ENCODE data around the gene GET4. TPM values are rescaled to one million over a fixed set of nuclear protein-coding genes. Genes with fewer than 3 reads are reported as not detected.
"Not testable (repeated sequence)": the region's sequence is repeated elsewhere in the genome, so short reads cannot be mapped to it uniquely, and the experiment has no call there.

The GET4 gene
- total and polyA plus RNA-seq, 5 experiments from 2014 or later, result 23.0 to 64.1 (median 34.6) TPM

- H3K4me1 Mint-ChIP-seq, result peaks cover 0 to 2% (median 0%) of the 10 kb centered on the region in 4 donors
- POLR2A ChIA-PET, result no interaction called here
- no peaks in the 10 kb centered on the region for H3K27me3 Mint-ChIP-seq
- peak overlapping the region in 2 of 10 donors; percentile 2 to 12 for H3K27ac Mint-ChIP-seq
- peaks cover 4 to 85% (median 30%) of the 10 kb centered on the region in 3 donors for H3K36me3 Mint-ChIP-seq
- no peak overlapping the region for H3K4me3 Mint-ChIP-seq
- peak in 1 of 10 donors; percentile 15 for DNase-seq
- H3K9me3 Mint-ChIP-seq, result no peaks in the 10 kb centered on the region
- ATAC-seq, result no peak
Measured at GRCh38 chr7:860149-860548, 16.2 kb upstream of the GET4 start.

GRCh38 chr7:861222-861621 is 15.1 kb upstream of the GET4 start:
- no peak overlapping the region for H3K4me3 Mint-ChIP-seq

GRCh38 chr7:862157-862556 is 14.2 kb upstream of the GET4 start:
- H3K4me3 Mint-ChIP-seq, result no peak overlapping the region
- peaks cover 0 to 2% (median 0%) of the 10 kb centered on the region in 4 donors for H3K4me1 Mint-ChIP-seq
- peak overlapping the region in 2 of 10 donors; percentile 11 to 57 for H3K27ac Mint-ChIP-seq
- no peak for ATAC-seq
- H3K27me3 Mint-ChIP-seq, result no peaks in the 10 kb centered on the region
- H3K9me3 Mint-ChIP-seq, result no peaks in the 10 kb centered on the region
- peaks cover 4 to 87% (median 31%) of the 10 kb centered on the region in 3 donors for H3K36me3 Mint-ChIP-seq
- DNase-seq, result no peak
- POLR2A ChIA-PET, result no interaction called here

More at GRCh38 chr7:861222-861621, 15.1 kb upstream of the GET4 start:
- ATAC-seq (no peak), DNase-seq (no peak)
- peaks cover 0 to 2% (median 0%) of the 10 kb centered on the region in 4 donors for H3K4me1 Mint-ChIP-seq
- H3K27ac Mint-ChIP-seq, result peak overlapping the region in 2 of 10 donors; percentile 22 to 57
- no peaks in the 10 kb centered on the region for H3K9me3 Mint-ChIP-seq
- peaks cover 4 to 87% (median 30%) of the 10 kb centered on the region in 3 donors for H3K36me3 Mint-ChIP-seq
- POLR2A ChIA-PET, result no interaction called here
- H3K27me3 Mint-ChIP-seq, result no peaks in the 10 kb centered on the region

GRCh38 chr7:863106-863505 is 13.2 kb upstream of the GET4 start:
- H3K27me3 Mint-ChIP-seq, result no peaks in the 10 kb centered on the region
- ATAC-seq (no peak), DNase-seq (no peak)
- H3K4me3 Mint-ChIP-seq, result no peak overlapping the region
- peaks cover 4 to 87% (median 28%) of the 10 kb centered on the region in 3 donors for H3K36me3 Mint-ChIP-seq
- H3K4me1 Mint-ChIP-seq, result peaks cover 0 to 4% (median 2%) of the 10 kb centered on the region in 4 donors
- POLR2A ChIA-PET, result no interaction called here
- H3K9me3 Mint-ChIP-seq, result no peaks in the 10 kb centered on the region
- H3K27ac Mint-ChIP-seq, result no peak overlapping the region

- no peak overlapping the region for H3K27ac Mint-ChIP-seq
- POLR2A ChIA-PET, result no interaction called here
- no peak for ATAC-seq
Measured at GRCh38 chr7:865921-866320, 10.4 kb upstream of the GET4 start.

GRCh38 chr7:867001-867405 is 9.4 kb upstream of the GET4 start:
- POLR2A ChIA-PET, result no interaction called here
- ATAC-seq (no peak), DNase-seq (no peak)
- no peak overlapping the region for H3K27ac Mint-ChIP-seq
- no peaks in the 10 kb centered on the region for H3K27me3 Mint-ChIP-seq
- no peaks in the 10 kb centered on the region for H3K9me3 Mint-ChIP-seq
- peaks cover 0 to 74% (median 16%) of the 10 kb centered on the region in 3 donors for H3K36me3 Mint-ChIP-seq
- H3K4me1 Mint-ChIP-seq, result peaks cover 0 to 9% (median 3%) of the 10 kb centered on the region in 4 donors
- H3K4me3 Mint-ChIP-seq, result peak overlapping the region in 1 of 10 donors; percentile 22

More at GRCh38 chr7:865921-866320, 10.4 kb upstream of the GET4 start:
- no peak overlapping the region for H3K4me3 Mint-ChIP-seq
- H3K4me1 Mint-ChIP-seq, result peaks cover 0 to 9% (median 4%) of the 10 kb centered on the region in 4 donors
- no peaks in the 10 kb centered on the region for H3K27me3 Mint-ChIP-seq
- H3K9me3 Mint-ChIP-seq, result no peaks in the 10 kb centered on the region
- DNase-seq, result no peak
- peaks cover 0 to 74% (median 25%) of the 10 kb centered on the region in 3 donors for H3K36me3 Mint-ChIP-seq

- H3K4me3 Mint-ChIP-seq, result no peak overlapping the region
Measured at GRCh38 chr7:867406-868188, 8.8 kb upstream of the GET4 start.

GRCh38 chr7:868189-868486 is 8.2 kb upstream of the GET4 start:
- H3K4me1 Mint-ChIP-seq, result peaks cover 2 to 13% (median 4%) of the 10 kb centered on the region in 4 donors
- H3K27me3 Mint-ChIP-seq, result no peaks in the 10 kb centered on the region
- H3K4me3 Mint-ChIP-seq, result no peak overlapping the region
- no peak for DNase-seq
- POLR2A ChIA-PET, result no interaction called here
- no peak for ATAC-seq
- no peaks in the 10 kb centered on the region for H3K9me3 Mint-ChIP-seq
- peaks cover 0 to 75% (median 14%) of the 10 kb centered on the region in 3 donors for H3K36me3 Mint-ChIP-seq
- H3K27ac Mint-ChIP-seq, result no peak overlapping the region

More at GRCh38 chr7:867406-868188, 8.8 kb upstream of the GET4 start:
- H3K27ac Mint-ChIP-seq, result no peak overlapping the region
- H3K4me1 Mint-ChIP-seq, result peaks cover 0 to 11% (median 3%) of the 10 kb centered on the region in 4 donors
- DNase-seq (no peak), ATAC-seq (no peak)
- peaks cover 0 to 74% (median 14%) of the 10 kb centered on the region in 3 donors for H3K36me3 Mint-ChIP-seq
- H3K27me3 Mint-ChIP-seq, result no peaks in the 10 kb centered on the region
- POLR2A ChIA-PET, result no interaction called here
- H3K9me3 Mint-ChIP-seq, result no peaks in the 10 kb centered on the region

- DNase-seq (no peak), ATAC-seq (no peak)
- Mint-ChIP-seq H3K9me3 (no peaks in the 10 kb centered on the region), H3K36me3 (peaks cover 0 to 67% (median 14%) of the 10 kb centered on the region in 3 donors), H3K27ac (peak overlapping the region in 3 of 10 donors; percentile 11 to 67 (median 61)), H3K27me3 (no peaks in the 10 kb centered on the region), H3K4me1 (peaks cover 6 to 21% (median 9%) of the 10 kb centered on the region in 4 donors), H3K4me3 (no peak overlapping the region)
- POLR2A ChIA-PET, result no interaction called here
Measured at GRCh38 chr7:869348-869747, 7.0 kb upstream of the GET4 start.

GRCh38 chr7:871900-872537 is 4.3 kb upstream of the GET4 start:
- peak overlapping the region in 2 of 10 donors; percentile 15 to 25 for H3K27ac Mint-ChIP-seq
- H3K27me3 Mint-ChIP-seq, result no peaks in the 10 kb centered on the region
- no peaks in the 10 kb centered on the region for H3K9me3 Mint-ChIP-seq
- peaks cover 0 to 43% (median 10%) of the 10 kb centered on the region in 3 donors for H3K36me3 Mint-ChIP-seq
- POLR2A ChIA-PET, result interaction anchor here (1.3 kb wide), 1 partner anchor 86 kb away, joined by 4 read pairs; no protein-coding TSS in a partner anchor
- ATAC-seq, result no peak
- no peak for DNase-seq
- H3K4me3 Mint-ChIP-seq, result no peak overlapping the region
- H3K4me1 Mint-ChIP-seq, result peaks cover 6 to 23% (median 12%) of the 10 kb centered on the region in 4 donors

- H3K27me3 Mint-ChIP-seq, H3K4me3 Mint-ChIP-seq, DNase-seq, ATAC-seq, H3K9me3 Mint-ChIP-seq: not testable (repeated sequence)
- Mint-ChIP-seq H3K4me1 (peaks cover 3 to 19% (median 12%) of the 10 kb centered on the region in 4 donors), H3K36me3 (peaks cover 0 to 39% (median 10%) of the 10 kb centered on the region in 3 donors), H3K27ac (peak overlapping the region in 4 of 10 donors; percentile 40 to 80 (median 66))
- POLR2A ChIA-PET, result interaction anchor here (1.3 to 1.4 kb wide), 2 partner anchors 85 to 87 kb away, joined by 4 to 5 read pairs; no protein-coding TSS in a partner anchor
Measured at GRCh38 chr7:872685-873084, 3.7 kb upstream of the GET4 start.

GRCh38 chr7:873367-874002 is 2.9 kb upstream of the GET4 start:
- peak; percentile 20 to 23 for ATAC-seq
- peak overlapping the region in 4 of 10 donors; percentile 7 to 42 (median 23) for H3K4me3 Mint-ChIP-seq
- H3K27me3 Mint-ChIP-seq, result no peaks in the 10 kb centered on the region
- H3K9me3 Mint-ChIP-seq, result no peaks in the 10 kb centered on the region
- POLR2A ChIA-PET, result interaction anchor here (1.3 to 1.4 kb wide), 2 partner anchors 86 to 87 kb away, joined by 4 to 5 read pairs; no protein-coding TSS in a partner anchor
- peak; percentile 45 to 73 (median 60) for DNase-seq
- peaks cover 0 to 36% (median 10%) of the 10 kb centered on the region in 3 donors for H3K36me3 Mint-ChIP-seq
- peaks cover 6 to 26% (median 18%) of the 10 kb centered on the region in 4 donors for H3K4me1 Mint-ChIP-seq
- H3K27ac Mint-ChIP-seq, result peak overlapping the region in 8 of 10 donors; percentile 50 to 80 (median 66)

Measured in naive thymus-derived CD8-positive, alpha-beta T cell (primary cell).